C1 segment of cervical spinal cord (tissue), 14 donors: Measurements from ENCODE around the gene S100A9.

Experiments used
- DNase-seq, 14 donors: peaks; one replicate each; lab custom pipeline; 2025; lab: John Stamatoyannopoulos, UW

Gene S100A9

DNA sequence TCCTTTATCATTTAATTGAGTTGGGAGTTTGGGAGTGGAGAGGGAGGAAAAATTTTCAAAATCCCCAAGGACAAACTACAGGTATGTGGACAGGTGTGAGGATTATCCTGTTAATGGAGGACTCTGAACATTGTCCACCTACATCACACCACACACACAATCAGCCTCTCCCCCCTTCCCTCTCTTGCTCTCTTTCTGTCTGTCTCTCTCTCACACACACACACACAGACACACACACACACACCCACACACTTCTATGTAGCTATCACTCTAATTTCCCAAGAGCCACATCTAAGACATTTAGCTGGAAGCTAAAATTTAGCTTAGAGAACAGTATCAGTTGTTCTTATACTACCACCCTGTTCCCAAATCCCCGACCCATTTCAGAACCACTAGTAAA, 31.7 kb downstream of the S100A9 start:
- DNase-seq = no peak

DNA sequence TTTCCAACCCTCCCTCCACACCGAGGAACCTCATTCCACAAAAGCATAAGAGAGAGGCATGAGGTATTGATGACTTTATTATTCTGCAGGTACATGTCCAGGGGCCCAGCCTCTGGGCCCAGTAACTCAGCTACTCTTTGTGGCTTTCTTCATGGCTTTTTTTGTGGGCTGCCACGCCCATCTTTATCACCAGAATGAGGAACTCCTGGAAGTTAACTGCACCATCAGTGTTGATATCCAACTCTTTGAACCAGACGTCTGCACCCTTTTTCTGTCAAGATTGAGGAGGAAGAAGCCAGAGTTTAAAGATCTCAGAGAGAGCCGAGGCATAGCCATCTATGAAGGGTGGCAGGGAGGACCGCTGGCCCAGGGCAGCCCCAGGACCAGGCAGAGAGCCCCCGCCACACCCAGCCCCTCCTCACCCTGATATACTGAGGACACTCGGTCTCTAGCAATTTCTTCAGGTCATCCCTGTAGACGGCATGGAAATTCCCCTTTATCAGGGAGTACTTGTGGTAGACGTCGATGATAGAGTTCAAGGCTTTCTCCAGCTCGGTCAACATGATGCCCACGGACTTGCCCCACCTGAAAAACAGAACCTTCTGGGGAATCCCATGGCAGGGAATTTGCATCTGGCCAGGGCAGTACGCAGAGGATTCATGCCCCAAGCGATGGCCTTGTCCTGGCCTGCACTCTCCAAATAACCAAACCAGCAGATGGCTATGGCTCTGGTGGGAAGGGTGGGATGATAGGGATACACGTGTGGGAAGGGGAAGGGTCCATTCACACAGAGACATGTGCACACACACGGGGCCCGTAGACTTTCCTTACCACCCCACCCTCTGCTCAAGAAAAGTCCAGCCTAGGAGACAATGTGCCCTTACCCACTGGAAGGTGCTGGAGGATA, 32.6 kb downstream of the S100A9 start:
- no peak for DNase-seq

DNA sequence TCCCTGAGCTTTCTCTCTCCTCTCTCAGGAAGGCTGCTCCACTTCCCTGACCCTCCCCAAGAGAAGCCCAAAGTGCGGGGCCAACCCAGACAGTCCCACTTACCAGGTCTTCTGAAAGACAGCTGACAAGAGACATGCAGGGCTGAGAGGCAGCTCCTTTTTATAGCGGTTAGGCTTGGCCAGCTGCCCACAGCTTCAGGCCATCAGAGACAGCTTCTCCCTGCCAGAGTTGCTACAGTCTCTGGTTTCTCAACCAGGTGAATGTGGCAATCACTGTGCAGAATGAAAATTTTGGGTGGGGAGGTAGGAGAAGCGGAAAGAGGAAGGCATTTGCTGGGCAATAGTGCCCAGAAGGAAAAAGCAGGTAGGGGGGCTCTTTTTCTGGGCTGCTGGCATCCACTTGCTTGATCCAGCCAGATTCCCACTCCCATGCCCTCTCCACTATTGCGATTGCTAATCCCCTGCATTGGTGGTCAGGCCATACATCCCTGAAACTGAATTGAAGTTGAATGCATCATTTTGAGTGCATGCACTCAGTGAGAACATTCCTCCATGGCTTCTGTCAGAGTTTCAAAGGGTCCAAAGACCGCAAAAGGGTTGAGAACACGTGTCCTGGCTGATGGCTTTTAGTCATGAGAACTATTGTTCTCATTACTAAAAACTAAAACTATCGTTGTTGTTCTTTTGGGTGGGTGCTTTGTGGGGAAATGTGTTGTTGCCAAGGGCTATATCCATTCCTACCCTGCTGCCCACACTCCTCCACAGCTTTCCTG, 33.5 kb downstream of the S100A9 start, which contains the start of gene S100A8:
S100A8 (minus strand) TSS at position 136 of the 773 bp plus-strand sequence. CDS start 538 bp downstream, outside the sequence.
- peak in 2 of 14 donors; percentile 22 to 42 for DNase-seq

DNA sequence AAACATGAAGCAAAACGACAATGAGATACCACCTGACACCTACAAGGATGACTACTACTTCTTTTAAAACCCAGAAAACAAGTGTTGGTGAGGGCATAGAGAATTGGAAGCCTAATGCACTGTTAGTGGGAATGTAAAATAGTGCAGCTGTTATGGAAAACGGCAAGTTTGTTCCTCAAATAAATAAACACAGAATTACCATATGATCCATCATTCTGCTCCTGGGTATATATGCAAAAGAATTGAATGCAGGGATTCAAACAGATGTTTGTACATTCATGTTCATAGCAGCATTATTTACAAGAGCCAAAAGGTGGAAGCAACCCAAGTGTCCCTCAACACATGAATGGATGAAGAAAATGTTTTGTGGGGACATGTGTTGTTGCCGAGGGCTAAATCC, 34.6 kb downstream of the S100A9 start:
- no peak for DNase-seq

DNA sequence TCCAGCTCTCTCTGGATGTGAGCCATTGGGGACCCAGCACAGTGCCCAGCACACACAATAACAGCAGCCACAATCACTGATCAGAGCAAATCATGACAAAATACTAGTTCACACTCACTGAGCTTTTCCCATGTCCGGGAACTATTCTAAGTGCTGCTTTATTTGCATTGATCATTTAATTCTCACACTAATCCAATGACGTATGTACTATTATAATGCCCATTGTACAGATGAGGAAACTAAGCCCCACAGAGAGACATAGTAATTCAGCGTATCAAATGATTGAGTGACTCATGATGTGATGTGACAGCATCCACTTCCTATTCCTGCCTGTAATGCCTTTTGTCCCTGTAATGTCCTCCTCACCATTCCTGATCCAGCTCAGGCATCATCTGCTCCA, 35.2 kb downstream of the S100A9 start:
- DNase-seq = no peak

DNA sequence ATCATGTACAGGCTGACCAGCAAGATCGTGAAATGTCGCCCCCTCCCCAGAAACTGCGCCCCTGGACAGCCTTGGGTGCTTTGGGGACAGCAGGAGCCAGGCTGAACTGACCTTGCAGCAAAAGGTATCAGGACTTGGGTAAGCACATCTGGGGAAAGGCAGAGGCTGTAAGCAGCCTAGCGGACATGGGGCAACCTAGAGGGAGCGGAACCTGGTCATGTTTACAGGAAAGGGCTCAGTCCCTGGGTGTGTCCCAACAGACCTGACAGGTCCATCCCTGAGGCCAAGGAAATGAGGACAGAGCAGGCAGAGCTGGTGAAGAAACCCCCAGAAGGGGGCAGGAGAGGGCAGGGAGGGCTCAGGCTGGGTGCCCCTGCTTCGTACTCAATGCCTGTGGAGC, 36.3 kb downstream of the S100A9 start:
- DNase-seq = no peak

DNA sequence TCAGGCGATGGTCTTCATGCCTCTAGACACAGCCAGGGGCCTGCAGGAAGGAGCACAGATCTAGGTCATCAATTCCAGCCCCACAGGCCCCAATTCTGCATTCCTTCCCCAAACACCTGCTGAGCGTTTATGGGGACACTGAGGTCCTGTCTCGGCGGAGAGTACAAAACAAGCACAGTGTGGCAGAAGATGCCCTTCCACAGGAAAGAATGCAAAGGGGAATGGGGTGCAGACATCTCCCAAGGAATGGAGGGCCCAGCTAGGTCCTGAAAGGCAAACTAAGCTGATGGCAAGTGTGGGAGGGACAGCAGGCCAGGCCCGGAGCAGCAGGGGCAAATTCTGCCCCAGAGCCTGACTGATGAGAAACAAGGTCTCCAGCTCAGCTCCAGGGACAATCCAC, 36.7 kb downstream of the S100A9 start:
- no peak for DNase-seq

DNA sequence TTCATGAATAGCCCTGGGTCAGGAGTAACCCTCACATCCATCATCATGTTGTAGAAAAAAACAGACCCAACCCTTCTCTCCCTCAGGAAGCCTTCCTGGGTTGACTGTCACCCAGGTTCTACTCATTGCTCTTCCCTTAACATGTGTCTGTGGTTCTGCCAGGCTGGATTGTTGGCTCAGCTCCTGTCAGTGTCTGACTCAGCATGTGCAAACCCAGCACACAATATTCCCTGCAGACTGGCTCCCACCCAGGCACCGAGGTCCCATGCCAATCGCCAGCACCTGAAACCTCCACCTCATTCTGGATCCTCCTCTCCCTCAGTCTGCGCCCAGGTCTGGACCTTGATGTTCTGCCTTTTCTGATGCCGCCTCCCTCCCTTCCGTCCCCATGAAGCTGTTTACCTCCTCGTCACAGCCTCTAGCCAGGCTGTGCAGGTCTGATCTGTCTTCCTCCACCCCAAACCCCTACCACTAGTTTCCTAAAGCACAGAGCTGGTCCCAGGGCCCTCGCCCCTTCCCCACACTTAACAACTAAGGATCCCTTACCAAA, 37.6 kb downstream of the S100A9 start:
- DNase-seq = no peak

DNA sequence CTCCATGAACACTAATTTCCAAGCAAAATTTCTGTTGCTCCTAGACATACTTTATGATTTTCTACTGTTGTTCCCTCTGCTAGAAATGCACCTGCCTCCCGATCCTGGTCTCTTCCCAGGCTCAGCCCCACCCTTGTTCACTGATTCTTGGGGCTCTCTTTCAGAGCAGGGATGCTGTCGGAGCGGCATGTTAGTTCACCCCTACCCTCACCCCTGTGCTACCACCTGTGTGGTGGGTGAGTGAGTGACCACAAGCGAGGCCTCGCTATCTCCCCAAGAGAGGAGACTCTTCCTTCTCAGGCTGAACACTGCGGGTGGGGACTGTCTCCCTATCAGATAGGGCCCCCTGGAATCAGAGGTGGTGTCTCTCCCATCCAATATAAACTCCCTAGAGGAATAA, 38.1 kb downstream of the S100A9 start:
- DNase-seq = no peak

DNA sequence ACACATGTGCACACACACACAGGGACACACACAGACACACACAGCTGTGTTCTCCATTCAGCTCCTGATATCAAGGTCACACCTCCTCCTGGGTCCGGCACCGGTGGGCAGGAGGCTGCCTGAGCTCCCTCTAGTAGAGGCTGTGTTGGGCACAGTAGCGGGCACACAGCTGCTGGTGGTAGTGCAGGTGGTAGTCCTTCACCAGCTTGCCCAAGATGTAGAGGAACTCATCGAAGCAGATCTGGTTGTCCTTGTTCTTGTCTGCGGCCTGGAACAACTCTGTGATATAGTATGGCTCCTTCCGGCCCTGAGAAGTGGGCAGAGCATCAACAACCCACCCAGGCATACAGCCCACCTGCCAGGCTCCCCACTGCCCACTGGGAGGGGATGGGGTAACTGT, 38.8 kb downstream of the S100A9 start:
- no peak for DNase-seq

DNA sequence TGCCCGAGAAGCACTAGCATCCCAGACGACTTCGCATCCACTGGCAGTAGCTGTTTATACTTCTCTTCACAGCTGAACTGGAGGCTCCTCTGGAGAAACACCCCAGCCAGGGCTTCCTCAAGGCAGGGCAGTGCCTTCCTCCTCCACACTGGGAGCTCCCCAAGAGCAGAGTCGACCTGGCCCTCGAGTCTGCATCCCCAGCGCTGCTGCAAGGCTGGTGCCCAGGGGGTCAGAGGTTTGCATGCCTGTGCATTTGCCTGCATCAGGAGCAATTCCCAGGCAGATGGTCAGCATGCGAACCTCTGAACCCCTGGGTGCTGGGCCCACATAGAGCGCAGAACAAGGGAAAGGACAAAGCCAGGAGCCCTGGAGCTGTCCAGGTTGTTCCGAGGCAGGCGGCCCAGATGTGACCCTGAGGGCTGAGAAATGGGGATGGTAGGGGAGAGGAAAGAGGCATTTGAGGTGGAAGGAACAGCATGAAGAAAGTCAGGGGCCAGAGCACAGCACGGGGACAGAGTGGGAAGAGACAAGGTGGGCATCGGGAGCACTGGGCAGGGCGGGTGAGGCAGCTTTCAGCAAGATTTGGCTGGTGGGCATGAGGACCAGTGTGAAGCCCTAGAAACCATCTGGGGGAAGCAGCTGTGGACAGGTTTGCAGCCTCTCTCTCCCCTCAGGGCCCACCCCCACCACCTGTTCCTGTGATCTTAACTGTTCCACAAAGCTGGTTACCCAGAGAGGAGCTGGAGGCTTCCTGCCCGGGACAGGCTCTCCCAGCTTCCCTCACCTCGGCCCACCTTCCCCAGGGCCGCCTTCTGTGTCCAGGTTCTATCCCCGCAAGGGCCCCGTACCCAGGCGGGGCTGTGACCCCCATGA, 39.6 kb downstream of the S100A9 start:
- DNase-seq = no peak

DNA sequence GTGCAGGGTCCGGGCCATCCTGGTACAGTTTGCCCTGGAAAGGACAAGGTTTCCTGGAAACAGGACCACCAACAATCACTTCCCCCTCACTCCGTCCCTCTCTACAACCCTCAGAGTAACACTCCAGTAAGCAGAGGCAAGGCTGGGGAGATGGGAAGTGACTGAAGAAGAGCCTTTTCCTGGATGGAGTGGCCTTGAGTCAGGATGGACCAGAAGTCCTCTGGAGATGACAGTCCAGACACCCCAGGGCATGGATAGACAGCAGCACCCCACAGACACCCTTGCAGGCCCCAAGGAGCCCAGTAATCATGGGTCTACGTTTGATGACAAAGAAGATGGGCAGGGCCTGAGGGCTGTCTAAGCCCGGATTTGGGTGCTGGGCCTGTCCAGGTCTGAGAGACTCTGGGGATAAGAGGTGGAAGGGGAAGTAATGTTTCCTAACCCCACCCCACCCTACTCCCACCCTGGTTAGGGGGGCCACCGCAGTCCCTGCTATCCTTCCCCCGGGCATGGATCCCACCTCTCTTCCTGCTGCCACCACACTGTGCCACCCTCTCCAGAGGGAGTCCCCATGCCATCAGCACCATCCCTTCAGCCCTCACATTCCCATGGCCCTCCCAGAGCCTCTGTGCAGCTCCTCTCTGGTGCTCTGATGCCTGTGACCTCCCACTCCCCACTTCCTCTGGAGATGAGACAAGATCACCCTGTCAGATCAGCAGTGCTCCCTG, 40.4 kb downstream of the S100A9 start:
- DNase-seq = no peak

DNA sequence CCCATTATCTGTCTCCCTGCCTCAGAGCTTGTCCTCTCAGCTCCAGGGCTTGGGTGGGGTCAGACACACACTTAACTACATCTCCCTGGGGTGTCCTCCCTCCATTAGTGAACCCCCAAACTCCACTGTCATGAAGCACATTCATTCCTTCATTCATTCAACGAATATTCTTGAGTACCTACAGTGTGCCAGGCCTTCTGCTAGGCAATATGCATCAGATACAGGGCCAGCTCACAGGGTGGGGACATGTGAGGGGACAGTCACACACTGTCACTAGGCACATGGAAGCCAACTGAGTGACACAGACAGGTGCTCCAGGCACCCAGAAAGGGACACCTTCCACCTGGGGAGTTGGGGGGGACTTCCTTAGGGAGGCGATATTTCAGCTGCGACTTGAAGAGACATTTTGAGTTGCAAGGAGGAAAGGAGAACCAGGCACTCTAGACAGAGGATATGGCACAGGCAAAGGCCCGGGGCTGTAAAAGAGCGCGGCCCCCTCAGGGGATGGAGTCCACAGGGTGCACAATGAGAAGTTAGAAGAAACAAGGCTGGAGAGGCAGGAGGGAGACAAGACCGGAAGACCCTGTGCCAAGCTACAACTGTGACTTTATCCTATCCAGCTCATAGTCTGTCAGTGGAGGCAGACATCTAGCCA, 41.9 kb downstream of the S100A9 start:
- no peak for DNase-seq

DNA sequence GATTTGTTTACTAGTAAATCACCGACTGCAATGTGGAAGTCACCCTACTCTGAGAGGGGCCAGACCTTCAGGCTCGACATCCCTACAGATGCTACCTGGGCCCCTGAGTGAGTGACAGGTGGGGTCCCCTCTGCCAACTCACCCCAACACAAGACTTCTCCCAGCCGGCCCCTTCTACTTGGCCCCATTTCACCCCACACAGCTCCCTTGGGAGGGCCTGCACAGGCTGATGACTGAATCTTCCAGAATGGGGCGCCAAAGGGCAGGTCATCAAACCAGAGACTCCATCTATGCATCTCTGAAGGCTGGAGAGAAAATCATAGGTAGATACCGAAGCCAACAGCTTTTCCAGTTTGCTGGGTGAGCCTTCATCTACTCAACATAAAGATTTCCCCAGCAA, 42.6 kb downstream of the S100A9 start:
- DNase-seq = no peak

DNA sequence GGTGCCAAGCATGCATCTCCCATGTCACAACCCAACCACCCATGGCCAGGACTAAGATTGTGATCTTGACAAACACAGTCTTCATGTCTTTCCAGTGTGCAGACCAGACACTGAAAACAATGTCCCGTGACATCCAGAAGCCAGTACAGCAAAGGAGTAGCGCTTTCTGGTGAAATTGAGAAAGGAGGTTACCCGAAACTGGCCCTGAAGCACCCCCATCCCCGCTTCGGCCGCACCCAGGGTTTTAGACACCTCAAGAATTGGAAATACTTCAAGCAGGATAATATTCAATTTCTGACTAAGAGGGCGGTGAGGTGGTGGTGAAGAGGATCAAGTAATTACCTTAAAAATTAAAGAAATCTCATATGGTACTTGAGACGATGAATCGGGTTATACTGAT, 43.8 kb downstream of the S100A9 start:
- no peak for DNase-seq

DNA sequence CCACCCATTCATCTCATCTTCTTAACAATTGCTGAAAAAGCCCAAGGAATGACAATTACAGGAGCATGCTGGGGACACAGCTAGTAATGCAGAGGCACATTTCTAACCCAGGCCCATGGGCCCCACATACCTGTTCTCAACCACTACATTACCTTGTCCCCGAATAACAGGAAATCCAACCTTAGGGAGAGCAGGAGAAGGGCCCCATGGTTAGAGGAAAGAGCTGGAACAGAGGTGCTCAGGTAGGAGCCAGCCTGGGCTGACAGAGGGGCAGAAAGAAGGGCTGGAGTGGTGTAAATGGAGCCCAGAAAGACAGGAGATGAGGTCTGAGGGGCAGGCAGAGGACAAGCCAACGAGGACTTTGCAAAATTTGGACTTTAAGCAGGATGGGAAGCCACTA, 44.6 kb downstream of the S100A9 start:
- no peak for DNase-seq

DNA sequence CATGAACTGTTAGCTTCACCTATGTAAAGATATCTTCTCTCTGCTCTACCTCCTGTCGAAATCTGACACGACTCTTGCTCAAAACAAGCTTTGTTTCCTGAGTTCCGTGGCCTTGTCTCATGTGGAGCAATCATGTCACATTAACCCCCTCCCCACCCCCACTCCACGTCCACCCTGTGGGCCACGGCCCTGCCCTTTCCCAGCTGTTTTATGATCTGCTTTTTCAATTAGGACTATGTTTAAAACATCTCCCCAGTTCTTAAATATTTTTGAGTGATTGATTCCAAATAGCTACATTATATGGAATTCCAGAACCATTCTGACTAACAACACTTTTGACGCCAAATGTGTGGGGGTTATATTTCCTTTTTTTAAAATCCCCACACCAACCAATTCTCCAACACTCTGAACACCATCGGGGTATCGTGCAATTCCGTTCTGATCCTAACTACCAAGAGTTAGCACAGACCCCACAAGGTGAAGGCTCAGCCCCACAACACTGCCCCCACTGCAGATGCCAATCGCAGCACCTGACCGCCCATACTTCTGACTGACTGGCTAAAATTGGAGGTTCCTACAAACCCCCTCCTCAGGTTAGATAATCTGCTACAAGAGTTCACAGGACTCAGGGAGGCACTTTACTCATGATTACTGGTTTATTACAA, 45.9 kb downstream of the S100A9 start:
- no peak for DNase-seq

DNA sequence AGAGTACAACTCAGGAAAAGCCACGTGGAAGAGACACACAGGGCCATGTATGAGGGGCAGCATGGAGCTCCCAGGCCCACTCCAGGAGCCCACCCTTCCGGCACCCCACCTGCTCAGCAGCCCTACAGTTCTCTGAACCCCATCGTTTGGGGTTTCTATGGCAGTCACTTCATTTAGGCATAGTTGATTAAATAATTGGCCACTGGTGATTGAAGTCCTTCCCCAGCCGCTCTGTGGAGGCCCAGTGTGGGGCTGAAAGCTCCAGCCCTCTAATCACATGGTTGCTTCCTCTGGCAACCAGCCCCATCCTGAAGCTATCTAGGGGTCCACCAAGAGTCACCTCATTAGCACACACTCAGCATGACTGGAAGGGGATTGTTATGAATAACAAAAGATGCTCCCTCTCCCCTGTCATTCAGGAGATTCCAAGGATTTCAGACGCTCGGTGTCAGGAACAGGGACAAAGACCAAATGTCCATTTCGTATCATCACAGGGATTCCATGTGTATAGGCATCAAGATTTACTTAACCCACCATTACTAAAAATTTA, 46.5 kb downstream of the S100A9 start:
- no peak for DNase-seq

DNA sequence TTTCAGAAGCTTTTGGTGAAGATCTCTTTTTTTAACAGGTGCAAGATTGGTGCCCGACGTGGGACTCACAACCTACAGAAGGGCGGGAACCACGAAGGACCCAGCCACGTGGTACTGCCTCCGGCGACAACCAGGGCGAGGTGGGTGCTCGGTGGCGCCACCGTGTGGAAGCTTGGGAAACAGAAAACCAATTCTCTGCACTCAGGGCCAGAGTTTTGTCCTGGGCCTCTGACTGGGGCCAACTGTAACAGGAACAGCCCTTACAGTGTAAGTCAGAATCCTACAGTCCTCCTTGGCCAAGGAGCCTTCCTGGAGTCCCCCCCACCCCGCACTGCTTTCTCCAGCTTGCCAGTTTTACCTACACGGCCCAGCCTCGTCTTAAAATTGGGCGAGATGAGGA, 47.1 kb downstream of the S100A9 start:
- peak in 2 of 14 donors; percentile 2 to 3 for DNase-seq
